CD4-positive, CD25-positive, alpha-beta regulatory T cell (primary cell): ENCODE measurements around the gene HSPA1A. TPM values are rescaled to one million over a fixed set of nuclear protein-coding genes. Genes with fewer than 3 reads are reported as not detected.

Experiments
- polyA plus RNA-seq, 4 donors: library from polyadenylated mRNA; unstranded; fragments of 300-500 nt; fragmentation: Illumina TruSeq; gene quantifications; one replicate each; pipeline ENCODE4 v1.2.3, GENCODE V29; 2021
- total RNA-seq: library from RNA; stranded (reverse); gene quantifications from one replicate; pipeline ENCODE4 v1.2.3, GENCODE V29; 2022

The HSPA1A gene
- total and polyA plus RNA-seq, 5 donors from 2014 or later, result 30.6 to 93.0 (median 76.5) TPM

Other genes with a start within 250 kb of the HSPA1A start
Only the 30 nearest of the 40 such genes appear.
- gene BAG6, start 162.9 kb upstream of the HSPA1A start, total RNA-seq, result 213 TPM
- gene BAG6, start 162.9 kb upstream of the HSPA1A start, polyA plus RNA-seq, result 10 to 100 TPM; 13.5 to 19.7 (median 18.0) TPM
- 1.7 TPM for gene APOM, start 159.6 kb upstream of the HSPA1A start, total RNA-seq
- 1 to 10 TPM; 2.5 to 4.1 (median 2.8) TPM for gene APOM, start 159.6 kb upstream of the HSPA1A start, polyA plus RNA-seq
- 18.8 TPM for gene C6orf47, start 154.8 kb upstream of the HSPA1A start, total RNA-seq
- gene C6orf47, start 154.8 kb upstream of the HSPA1A start, polyA plus RNA-seq, result 10 to 100 TPM; 24.2 to 30.5 (median 27.1) TPM
- 9.8 TPM for gene GPANK1, start 150.5 kb upstream of the HSPA1A start, total RNA-seq
- gene GPANK1, start 150.5 kb upstream of the HSPA1A start, polyA plus RNA-seq, result 10 to 100 TPM; 21.6 to 27.3 (median 25.2) TPM
- gene CSNK2B, start 149.5 kb upstream of the HSPA1A start, total RNA-seq, result 141 TPM
- 100 to 1,000 TPM; 235 to 285 (median 261) TPM for gene CSNK2B, start 149.5 kb upstream of the HSPA1A start, polyA plus RNA-seq
- gene LY6G5B, start 145.6 kb upstream of the HSPA1A start, total RNA-seq, result 38.8 TPM
- not detected for gene LY6G5B, start 145.6 kb upstream of the HSPA1A start, polyA plus RNA-seq
- 3.1 TPM for gene LY6G5C, start 134.5 kb upstream of the HSPA1A start, total RNA-seq
- 10 to 100 TPM in 3 of 4 donors, 1 to 10 TPM in 1; 7.4 to 19.9 (median 11.9) TPM for gene LY6G5C, start 134.5 kb upstream of the HSPA1A start, polyA plus RNA-seq
- gene ABHD16A, start 112.2 kb upstream of the HSPA1A start, total RNA-seq, result 78.4 TPM
- 10 to 100 TPM; 33.4 to 43.2 (median 35.8) TPM for gene ABHD16A, start 112.2 kb upstream of the HSPA1A start, polyA plus RNA-seq
- 1.5 TPM for gene LY6G6F, start 108.7 kb upstream of the HSPA1A start, total RNA-seq
- not detected for gene LY6G6F, start 108.7 kb upstream of the HSPA1A start, polyA plus RNA-seq
- gene LY6G6D, start 100.2 kb upstream of the HSPA1A start, total RNA-seq, result not detected
- gene LY6G6D, start 100.2 kb upstream of the HSPA1A start, polyA plus RNA-seq, result not detected
- not detected for gene LY6G6C, start 93.8 kb upstream of the HSPA1A start, total RNA-seq
- not detected for gene LY6G6C, start 93.8 kb upstream of the HSPA1A start, polyA plus RNA-seq
- gene MPIG6B, start 92.2 kb upstream of the HSPA1A start, total RNA-seq, result 10.8 TPM
- gene MPIG6B, start 92.2 kb upstream of the HSPA1A start, polyA plus RNA-seq, result under 1 TPM in 1 of 4 donors, not detected in 3; 0.43 TPM
- gene DDAH2, start 86.2 kb upstream of the HSPA1A start, total RNA-seq, result 13.6 TPM
- 10 to 100 TPM; 16.0 to 19.8 (median 17.7) TPM for gene DDAH2, start 86.2 kb upstream of the HSPA1A start, polyA plus RNA-seq
- gene CLIC1, start 79.0 kb upstream of the HSPA1A start, total RNA-seq, result 192 TPM
- 100 to 1,000 TPM; 481 to 771 (median 621) TPM for gene CLIC1, start 79.0 kb upstream of the HSPA1A start, polyA plus RNA-seq
- gene MSH5, start 75.5 kb upstream of the HSPA1A start, total RNA-seq, result 17.4 TPM
- 1 to 10 TPM; 1.2 to 3.3 (median 1.3) TPM for gene MSH5, start 75.5 kb upstream of the HSPA1A start, polyA plus RNA-seq
- gene SAPCD1, start 52.9 kb upstream of the HSPA1A start, total RNA-seq, result 2.3 TPM
- gene SAPCD1, start 52.9 kb upstream of the HSPA1A start, polyA plus RNA-seq, result not detected
- 6.8 TPM for gene VWA7, start 38.2 kb upstream of the HSPA1A start, total RNA-seq
- gene VWA7, start 38.2 kb upstream of the HSPA1A start, polyA plus RNA-seq, result 1 to 10 TPM in 3 of 4 donors, under 1 TPM in 1; 0.91 to 1.2 (median 1.2) TPM
- gene VARS1, start 19.8 kb upstream of the HSPA1A start, total RNA-seq, result 63.4 TPM
- 10 to 100 TPM; 27.1 to 45.1 (median 29.9) TPM for gene VARS1, start 19.8 kb upstream of the HSPA1A start, polyA plus RNA-seq
- gene LSM2, start 8.6 kb upstream of the HSPA1A start, total RNA-seq, result 29.3 TPM
- gene LSM2, start 8.6 kb upstream of the HSPA1A start, polyA plus RNA-seq, result 100 to 1,000 TPM in 1 of 4 donors, 10 to 100 TPM in 3; 80.0 to 122 (median 87.5) TPM
- gene HSPA1L, start 260 bp upstream of the HSPA1A start, total RNA-seq, result 5.5 TPM
- 1 to 10 TPM; 2.2 to 4.2 (median 3.5) TPM for gene HSPA1L, start 260 bp upstream of the HSPA1A start, polyA plus RNA-seq
- gene HSPA1B, start 12.2 kb downstream of the HSPA1A start, total RNA-seq, result 27.3 TPM
- gene HSPA1B, start 12.2 kb downstream of the HSPA1A start, polyA plus RNA-seq, result 1 to 10 TPM; 2.3 to 6.8 (median 3.0) TPM
- gene NEU1, start 47.3 kb downstream of the HSPA1A start, total RNA-seq, result 29.1 TPM
- gene NEU1, start 47.3 kb downstream of the HSPA1A start, polyA plus RNA-seq, result 10 to 100 TPM; 26.4 to 32.4 (median 29.7) TPM
- 1.0 TPM for gene SLC44A4, start 63.5 kb downstream of the HSPA1A start, total RNA-seq
- gene SLC44A4, start 63.5 kb downstream of the HSPA1A start, polyA plus RNA-seq, result not detected
- gene EHMT2, start 82.2 kb downstream of the HSPA1A start, total RNA-seq, result 46.4 TPM
- 10 to 100 TPM; 29.4 to 33.5 (median 31.9) TPM for gene EHMT2, start 82.2 kb downstream of the HSPA1A start, polyA plus RNA-seq
- gene ZBTB12, start 86.5 kb downstream of the HSPA1A start, total RNA-seq, result 0.20 TPM
- not detected for gene ZBTB12, start 86.5 kb downstream of the HSPA1A start, polyA plus RNA-seq
- 1.3 TPM for gene C2, start 112.2 kb downstream of the HSPA1A start, total RNA-seq
- under 1 TPM in 1 of 4 donors, not detected in 3; 0.47 TPM for gene C2, start 112.2 kb downstream of the HSPA1A start, polyA plus RNA-seq
- 0.64 TPM for gene CFB, start 130.6 kb downstream of the HSPA1A start, total RNA-seq
- gene CFB, start 130.6 kb downstream of the HSPA1A start, polyA plus RNA-seq, result 1 to 10 TPM in 3 of 4 donors, under 1 TPM in 1; 0.68 to 1.9 (median 1.6) TPM
- gene NELFE, start 143.4 kb downstream of the HSPA1A start, total RNA-seq, result 51.4 TPM
- 10 to 100 TPM; 52.9 to 62.3 (median 60.5) TPM for gene NELFE, start 143.4 kb downstream of the HSPA1A start, polyA plus RNA-seq
- 101 TPM for gene SKIC2, start 143.6 kb downstream of the HSPA1A start, total RNA-seq
- gene SKIC2, start 143.6 kb downstream of the HSPA1A start, polyA plus RNA-seq, result 10 to 100 TPM; 16.2 to 20.9 (median 17.5) TPM
- gene DXO, start 156.6 kb downstream of the HSPA1A start, total RNA-seq, result 47.7 TPM
- gene DXO, start 156.6 kb downstream of the HSPA1A start, polyA plus RNA-seq, result 10 to 100 TPM in 2 of 4 donors, 1 to 10 TPM in 2; 8.4 to 10.5 (median 9.6) TPM